Right cardiac atrium (tissue), 5 donors: ENCODE data around the gene EEFSEC. TPM values are rescaled to one million over a fixed set of nuclear protein-coding genes. Genes with fewer than 3 reads are reported as not detected.

Experiments used
- ATAC-seq, 2 donors: fragments of 200-7000 bp; cut with Tn5 transposase; one replicate each; pipeline versions ENCODE4 v1.8.0 to v1.9.1; 2020; ENCODE audit warnings: moderate library complexity in 2 of 2, mild to moderate bottlenecking in 1 of 2
- DNase-seq, 3 donors: peaks; one replicate each; pipeline ENCODE4 v3.0.0-alpha.2; 2020
- H3K27ac ChIP-seq: one replicate; pipeline ENCODE4 v1.5.1; 2013; ENCODE audit warnings: mild to moderate bottlenecking, low read length, control low read depth, moderate library complexity
- H3K27me3 ChIP-seq: one replicate; pipeline ENCODE4 v1.6.1; 2013; ENCODE audit not compliant: control insufficient read depth, insufficient read depth
- H3K4me1 ChIP-seq: one replicate; pipeline ENCODE4 v1.6.1; 2013; ENCODE audit warnings: low read length; ENCODE audit not compliant: control insufficient read depth, insufficient read depth
- H3K4me3 ChIP-seq: one replicate; pipeline ENCODE4 v1.5.1; 2013; ENCODE audit warnings: low read length, control low read depth
- H3K9me3 ChIP-seq: one replicate; pipeline ENCODE4 v1.6.1; 2013; ENCODE audit warnings: low read length; ENCODE audit not compliant: control insufficient read depth
- WGBS: extraction: QIAGEN DNeasy Blood & Tissue Kit; methylation state at CpG from one replicate; pipeline ENCODE4 v1.1.7; 2013; 5-methylcytosine and 5-hydroxymethylcytosine counted together
- intact Hi-C, 4 donors: fragments of 100-400 bp; cut with DNase I; formaldehyde crosslinking; loops; one replicate each; pipeline versions ENCODE4 v1.11.0 to v1.14.0; 2022 to 2023
- polyA plus RNA-seq: library from polyadenylated mRNA; stranded (reverse); fragments of 200-250 nt; gene quantifications from one replicate; pipeline ENCODE4 v1.2.3, GENCODE V29; 2013
- total RNA-seq, 4 donors: library from RNA; stranded (reverse); fragmentation: NEBNext Ultra II Directional; extraction: Animal tissue kit (Norgen Biotek cat#: 25700); gene quantifications; one replicate each; pipeline ENCODE4 v1.2.1, GENCODE V29; 2021
- donor health status: healthy with polysubstance abuse.
- donor health status: DM: no; HTN: yes; CAD: no.
- donor health status: DM: no; HTN: no; CAD: no.
- donor health status: DM: no; HTN: yes; CAD: no; lungs with severe emphysema.
- donor health status: DM: yes; HTN: yes; CAD: no.

EEFSEC gene
- total and polyA plus RNA-seq, 5 donors, result 14.7 to 17.6 (median 15.6) TPM

- WGBS, result 90% methylated on average over 15 of the region's 15 CpGs
These were observed 259.1 kb downstream of the EEFSEC start for GRCh38 chr3:128412180-128413002.

GRCh38 chr3:128413003-128413370 lies 259.7 kb downstream of the EEFSEC start:
- peaks cover 4% of the 10 kb centered on the region for H3K4me1 ChIP-seq
- intact Hi-C loops, result no loop called here
- no peak overlapping the region for H3K4me3 ChIP-seq
- DNase-seq, result peak in 1 of 3 donors; percentile 2
- H3K27me3 ChIP-seq, result no peaks in the 10 kb centered on the region
- no peak overlapping the region for H3K27ac ChIP-seq
- no peak for ATAC-seq
- H3K9me3 ChIP-seq, result no peaks in the 10 kb centered on the region
- WGBS, result 82% methylated on average over 8 of the region's 8 CpGs

More at GRCh38 chr3:128412180-128413002, 259.1 kb downstream of the EEFSEC start:
- no peak overlapping the region for H3K4me3 ChIP-seq
- peak in 1 of 3 donors; percentile 16 for DNase-seq
- no peaks in the 10 kb centered on the region for H3K9me3 ChIP-seq
- peaks cover 4% of the 10 kb centered on the region for H3K4me1 ChIP-seq
- intact Hi-C loops, result no loop called here
- no peaks in the 10 kb centered on the region for H3K27me3 ChIP-seq
- no peak for ATAC-seq
- no peak overlapping the region for H3K27ac ChIP-seq

DNA sequence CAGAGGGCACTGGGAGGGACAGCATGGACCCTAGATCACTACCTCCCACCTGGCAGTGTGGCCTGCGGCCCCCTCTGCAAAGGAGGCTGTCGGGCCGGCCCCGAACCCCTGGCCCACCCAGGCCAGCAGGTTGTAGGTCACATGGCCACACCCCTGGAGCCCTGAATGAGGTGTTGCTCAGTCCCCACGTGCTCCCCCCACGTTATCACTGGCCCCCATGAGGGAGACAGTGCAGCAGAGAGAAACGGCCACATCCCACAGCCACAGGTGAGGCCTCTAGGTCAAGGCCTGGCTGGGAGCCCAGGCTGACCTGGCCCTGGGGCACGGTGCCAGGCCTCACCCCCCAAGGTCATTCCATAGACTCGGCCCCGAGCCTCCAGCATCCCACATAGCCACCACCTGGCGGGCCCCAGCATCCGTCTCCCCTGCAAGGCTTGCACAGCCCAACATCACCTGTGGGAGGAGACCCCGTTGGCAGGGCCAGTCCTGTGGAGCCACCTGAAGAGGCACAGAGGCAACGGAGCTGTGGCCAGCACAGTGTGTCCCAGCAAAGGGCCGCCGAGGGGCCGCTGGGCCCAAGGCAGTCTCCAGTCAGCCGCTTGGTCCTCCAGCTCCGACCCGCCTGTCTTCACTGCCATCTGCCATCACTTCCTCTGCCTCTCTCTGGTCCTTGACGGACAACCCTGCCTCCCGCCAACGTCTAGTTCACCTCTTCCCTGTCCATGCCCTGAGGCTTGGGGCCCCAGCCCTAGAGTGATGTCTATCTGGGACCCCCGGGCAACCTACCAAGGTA lies 260.3 kb downstream of the EEFSEC start:
- Histone ChIP-seq H3K4me3 (no peak overlapping the region), H3K27me3 (no peaks in the 10 kb centered on the region), H3K4me1 (peaks cover 4% of the 10 kb centered on the region), H3K27ac (no peak overlapping the region), H3K9me3 (no peaks in the 10 kb centered on the region)
- ATAC-seq, result no peak
- DNase-seq, result peak in 2 of 3 donors; percentile 16 to 56
- intact Hi-C loops, result no loop called here
- WGBS, result 91% methylated on average over 24 of the region's 24 CpGs

GRCh38 chr3:128415200-128415772 lies 262.0 kb downstream of the EEFSEC start:
- intact Hi-C loops, result no loop called here
- H3K27me3 ChIP-seq, result no peaks in the 10 kb centered on the region

GRCh38 chr3:128415773-128416577 lies 262.7 kb downstream of the EEFSEC start:
- intact Hi-C loops, result no loop called here
- Histone ChIP-seq H3K4me3 (no peak overlapping the region), H3K9me3 (no peaks in the 10 kb centered on the region), H3K4me1 (no peaks in the 10 kb centered on the region), H3K27ac (no peak overlapping the region), H3K27me3 (no peaks in the 10 kb centered on the region)
- DNase-seq, result peak; percentile 11 to 54 (median 51)
- ATAC-seq, result no peak
- 70% methylated on average over 19 of the region's 19 CpGs for WGBS

More at GRCh38 chr3:128415200-128415772, 262.0 kb downstream of the EEFSEC start:
- Histone ChIP-seq H3K4me1 (no peaks in the 10 kb centered on the region), H3K9me3 (no peaks in the 10 kb centered on the region), H3K4me3 (no peak overlapping the region), H3K27ac (no peak overlapping the region)
- ATAC-seq (no peak), DNase-seq (peak in 2 of 3 donors; percentile 39 to 48)
- 90% methylated on average over 16 of the region's 16 CpGs for WGBS

GRCh38 chr3:128416578-128417211 lies 263.4 kb downstream of the EEFSEC start:
- Histone ChIP-seq H3K4me1 (no peaks in the 10 kb centered on the region), H3K27me3 (no peaks in the 10 kb centered on the region), H3K27ac (no peak overlapping the region), H3K9me3 (no peaks in the 10 kb centered on the region), H3K4me3 (no peak overlapping the region)
- intact Hi-C loops, result no loop called here
- no peak for ATAC-seq
- WGBS, result 80% methylated on average over 12 of the region's 12 CpGs
- peak; percentile 7 to 42 (median 40) for DNase-seq

- Histone ChIP-seq H3K27ac (no peak overlapping the region), H3K4me3 (no peak overlapping the region), H3K27me3 (no peaks in the 10 kb centered on the region), H3K9me3 (no peaks in the 10 kb centered on the region), H3K4me1 (no peaks in the 10 kb centered on the region)
- no peak for DNase-seq
- 93% methylated on average over 2 of the region's 2 CpGs for WGBS
- intact Hi-C loops, result no loop called here
- no peak for ATAC-seq
These were observed 265.6 kb downstream of the EEFSEC start for GRCh38 chr3:128418900-128419299.

- whole genome bisulfite sequencing, result 96% methylated on average over 4 of the region's 4 CpGs
- no peak for ATAC-seq
These were observed 266.0 kb downstream of the EEFSEC start for GRCh38 chr3:128419311-128419710.

DNA sequence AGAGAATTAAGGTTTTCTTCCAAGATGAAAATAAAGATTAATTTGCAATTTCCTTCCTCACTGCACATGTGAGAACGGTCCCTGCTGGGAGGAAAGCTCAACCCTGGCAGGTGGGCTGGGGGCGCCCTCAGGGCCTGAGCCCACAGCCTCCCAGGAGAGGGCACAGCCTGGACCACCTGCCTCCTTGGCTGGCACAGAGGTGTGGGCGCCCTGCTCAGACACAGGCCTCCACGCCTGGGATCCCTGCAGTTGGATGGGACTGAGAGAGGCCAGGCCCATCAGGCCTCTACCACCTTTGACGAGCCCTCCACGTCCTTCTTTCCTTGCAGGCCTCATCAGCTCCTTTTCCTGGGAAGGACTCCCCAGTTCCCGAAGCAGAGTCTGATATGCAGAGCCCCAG lies 267.0 kb downstream of the EEFSEC start:
- intact Hi-C loops, result loop anchor here in 2 of 4 donors (10.0 kb wide), 3 partner anchors 75 to 185 kb away; partner anchors contain the start of gene GATA2 (in 1 of the 2)
- ATAC-seq (no peak), DNase-seq (peak in 1 of 3 donors; percentile 17)
- Histone ChIP-seq H3K4me1 (no peaks in the 10 kb centered on the region), H3K9me3 (no peaks in the 10 kb centered on the region), H3K27me3 (no peaks in the 10 kb centered on the region), H3K27ac (no peak overlapping the region), H3K4me3 (no peak overlapping the region)
- WGBS, result 91% methylated on average over 7 of the region's 7 CpGs

More at GRCh38 chr3:128419311-128419710, 266.0 kb downstream of the EEFSEC start:
- intact Hi-C loops, result no loop called here
- no peak for DNase-seq
- Histone ChIP-seq H3K27ac (no peak overlapping the region), H3K4me1 (no peaks in the 10 kb centered on the region), H3K4me3 (no peak overlapping the region), H3K9me3 (no peaks in the 10 kb centered on the region), H3K27me3 (no peaks in the 10 kb centered on the region)
